WI38 (cell line): ENCODE data around the gene PARD3B.

ENCODE experiments used
- H3K4me3 ChIP-seq: 2 replicates; pipeline ENCODE4 v1.5.1; 2011; ENCODE audit warnings: low read depth, mild to moderate bottlenecking, control low read depth, low read length
- CTCF ChIP-seq: IDR thresholded peaks from 2 replicates; pipeline ENCODE4 v1.5.1; 2012; ENCODE audit warnings: low read depth, mild to moderate bottlenecking, control low read depth, low read length

Gene PARD3B

GRCh38 chr2:204680576-204680975, 135.3 kb downstream of the PARD3B start:
- TF ChIP-seq CTCF = no peak
- H3K4me3 ChIP-seq = no peak overlapping the region

DNA sequence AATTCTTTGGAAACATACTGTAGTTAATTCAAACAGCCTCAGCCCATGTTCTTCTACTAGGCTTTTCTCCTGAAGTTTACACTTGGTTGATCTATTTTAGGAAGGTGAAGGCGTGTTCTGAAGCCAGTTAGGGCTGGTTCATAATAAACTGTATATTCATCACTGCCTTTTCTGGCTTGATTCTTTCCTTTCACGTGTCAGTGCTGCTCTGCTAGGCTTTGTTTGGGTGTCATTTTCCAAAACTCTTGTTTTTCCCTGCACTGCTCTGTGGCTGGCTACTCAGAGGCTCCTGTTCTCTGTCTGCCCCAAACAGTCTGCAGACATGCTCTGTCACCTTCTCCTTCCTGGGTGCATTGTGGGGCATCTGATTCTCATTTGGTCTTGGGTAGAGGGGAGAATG, 136.1 kb downstream of the PARD3B start:
- no peak for TF ChIP-seq CTCF
- no peak overlapping the region for H3K4me3 ChIP-seq

DNA sequence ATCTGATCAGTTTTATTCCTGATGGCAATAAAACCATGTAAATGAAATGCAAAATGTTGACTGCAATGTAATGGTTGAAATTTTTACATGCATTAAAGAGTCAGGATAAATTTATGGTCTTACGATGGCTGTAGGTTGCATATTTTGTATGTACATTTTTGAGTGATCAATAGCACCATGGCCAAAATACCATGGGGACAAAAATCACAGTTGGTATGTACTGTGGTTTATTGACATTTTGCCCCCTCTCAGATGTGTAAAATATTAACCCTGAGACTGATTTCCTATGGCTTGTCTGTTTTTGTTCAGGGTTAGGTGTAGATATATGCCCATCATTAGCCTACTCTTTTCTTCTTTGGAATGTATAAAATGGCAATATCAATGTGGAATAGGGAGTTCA, 138.1 kb downstream of the PARD3B start:
- no peak overlapping the region for H3K4me3 ChIP-seq
- no peak for TF ChIP-seq CTCF

- TF ChIP-seq CTCF = no peak
- no peak overlapping the region for H3K4me3 ChIP-seq
Measured at GRCh38 chr2:204686406-204686805, 141.1 kb downstream of the PARD3B start.

GRCh38 chr2:204687776-204688175, 142.5 kb downstream of the PARD3B start:
- H3K4me3 ChIP-seq = no peak overlapping the region
- TF ChIP-seq CTCF = no peak

DNA sequence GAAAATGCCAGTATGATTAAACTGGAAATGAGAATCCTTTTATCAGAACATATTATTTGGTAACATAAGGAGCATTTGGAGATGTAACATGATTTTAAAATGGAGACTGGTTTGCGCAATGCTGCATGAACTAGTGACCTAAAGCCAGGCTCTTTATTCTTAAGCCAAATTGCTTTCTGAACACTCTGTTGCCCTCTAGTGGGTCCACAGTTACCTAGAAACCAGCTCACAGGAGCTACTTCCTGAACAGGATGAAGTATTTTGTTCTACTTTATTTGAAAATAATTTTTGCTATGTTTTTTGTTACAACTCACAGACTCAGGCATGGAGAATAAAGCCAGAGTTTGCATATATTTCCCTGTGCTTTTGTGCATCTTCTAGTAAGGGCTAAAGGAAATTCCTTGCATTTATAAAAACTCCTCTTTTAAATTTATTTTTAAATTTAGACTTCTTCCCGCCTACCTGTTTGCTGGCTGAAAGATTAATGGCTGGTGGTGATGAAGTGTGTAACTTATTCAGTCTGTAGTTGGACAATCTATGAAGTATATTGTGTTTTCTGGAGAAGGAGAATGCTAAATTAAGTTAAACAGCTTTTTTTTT, 146.7 kb downstream of the PARD3B start:
- TF ChIP-seq CTCF = peak; percentile 55
- no peak overlapping the region for H3K4me3 ChIP-seq

- no peak for TF ChIP-seq CTCF
Measured at GRCh38 chr2:204692790-204693189, 147.5 kb downstream of the PARD3B start.

More at GRCh38 chr2:204692790-204693189, 147.5 kb downstream of the PARD3B start:
- no peak overlapping the region for H3K4me3 ChIP-seq
